Measurements from ENCODE around the gene VAV2. TPM values are rescaled to one million over a fixed set of nuclear protein-coding genes. Genes with fewer than 3 reads are reported as not detected.
A peak's percentile ranks its signal among the peaks of the same experiment; 100 is the strongest.

VAV2 gene
- total RNA-seq, 1 donor from 2014 or later = 34.6 TPM

DNA sequence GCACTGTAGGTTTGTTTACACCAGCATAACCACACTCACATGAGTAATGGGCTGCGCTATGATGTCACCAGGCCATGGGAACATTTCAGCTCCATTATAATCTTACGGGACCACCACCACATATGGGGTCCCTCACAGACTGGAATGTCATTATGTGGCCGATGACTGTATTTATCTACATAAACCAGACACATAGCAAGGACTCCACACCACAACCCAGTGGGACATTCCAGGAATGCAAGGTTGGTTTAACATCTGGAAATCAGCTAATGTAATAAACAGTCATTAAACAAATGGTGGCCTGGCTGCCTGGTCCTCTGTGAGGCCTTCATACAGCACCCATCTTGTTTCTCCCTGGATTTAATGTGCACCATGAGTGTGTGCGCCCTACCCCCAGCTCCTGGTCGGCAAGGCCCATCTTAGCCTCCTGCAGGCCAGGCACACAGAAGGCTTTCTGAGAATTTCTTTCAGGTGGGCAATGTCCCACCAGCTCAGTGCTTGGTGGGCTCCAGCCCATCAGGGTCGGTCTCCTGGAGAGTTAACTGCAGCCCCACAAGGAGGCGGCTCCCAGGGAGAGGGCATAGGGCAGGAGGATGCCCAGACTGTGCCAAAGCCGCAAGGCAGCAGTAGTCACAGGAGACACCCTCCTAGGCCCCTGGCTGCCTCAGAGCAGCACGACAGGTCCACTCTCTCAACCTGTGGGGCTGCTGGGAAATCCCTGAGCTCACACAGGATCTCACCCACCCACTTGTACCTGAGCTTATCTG lies 218.1 kb downstream of the VAV2 start:
- ATAC-seq = no peak
- no peaks in the 10 kb centered on the region for H3K4me1 ChIP-seq
- intact Hi-C loops (cut with DNase I) = no loop called here
- H3K27me3 ChIP-seq = no peaks in the 10 kb centered on the region
- H3K36me3 ChIP-seq = peaks cover 45% of the 10 kb centered on the region
- no peak overlapping the region for H3K27ac ChIP-seq
- TF ChIP-seq, protein P1, sequence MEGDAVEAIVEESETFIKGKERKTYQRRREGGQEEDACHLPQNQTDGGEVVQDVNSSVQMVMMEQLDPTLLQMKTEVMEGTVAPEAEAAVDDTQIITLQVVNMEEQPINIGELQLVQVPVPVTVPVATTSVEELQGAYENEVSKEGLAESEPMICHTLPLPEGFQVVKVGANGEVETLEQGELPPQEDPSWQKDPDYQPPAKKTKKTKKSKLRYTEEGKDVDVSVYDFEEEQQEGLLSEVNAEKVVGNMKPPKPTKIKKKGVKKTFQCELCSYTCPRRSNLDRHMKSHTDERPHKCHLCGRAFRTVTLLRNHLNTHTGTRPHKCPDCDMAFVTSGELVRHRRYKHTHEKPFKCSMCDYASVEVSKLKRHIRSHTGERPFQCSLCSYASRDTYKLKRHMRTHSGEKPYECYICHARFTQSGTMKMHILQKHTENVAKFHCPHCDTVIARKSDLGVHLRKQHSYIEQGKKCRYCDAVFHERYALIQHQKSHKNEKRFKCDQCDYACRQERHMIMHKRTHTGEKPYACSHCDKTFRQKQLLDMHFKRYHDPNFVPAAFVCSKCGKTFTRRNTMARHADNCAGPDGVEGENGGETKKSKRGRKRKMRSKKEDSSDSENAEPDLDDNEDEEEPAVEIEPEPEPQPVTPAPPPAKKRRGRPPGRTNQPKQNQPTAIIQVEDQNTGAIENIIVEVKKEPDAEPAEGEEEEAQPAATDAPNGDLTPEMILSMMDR (IDR thresholded peaks at IDR 0.05) = no peak
- H3K9me3 ChIP-seq = no peaks in the 10 kb centered on the region
- H3K4me3 ChIP-seq = no peak overlapping the region
- DNase-seq = no peak

DNA sequence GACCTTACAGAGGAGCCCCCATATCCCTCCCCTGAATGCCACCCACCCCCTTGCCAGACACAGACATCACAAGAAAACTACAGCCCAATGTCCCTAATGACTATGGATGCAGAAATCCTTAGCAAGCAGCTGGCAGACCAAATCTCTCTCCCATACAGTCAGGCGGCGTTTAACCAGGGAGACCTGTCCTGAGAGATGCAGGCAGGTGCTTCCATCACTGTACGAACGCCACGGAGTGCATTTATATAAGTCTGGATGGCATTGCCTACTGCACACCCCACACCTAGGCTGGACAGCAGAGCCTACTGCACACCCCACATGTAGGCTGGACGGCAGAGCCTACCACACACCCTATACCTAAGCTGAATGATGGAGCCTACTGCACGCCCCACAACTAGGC lies 219.5 kb downstream of the VAV2 start:
- Histone ChIP-seq H3K36me3 (peaks cover 48% of the 10 kb centered on the region), H3K4me1 (no peaks in the 10 kb centered on the region), H3K9me3 (no peaks in the 10 kb centered on the region), H3K4me3 (no peak overlapping the region), H3K27me3 (no peaks in the 10 kb centered on the region), H3K27ac (no peak overlapping the region)
- TF ChIP-seq, protein P1 (IDR thresholded peaks at IDR 0.05) = no peak
- intact Hi-C loops (cut with DNase I) = no loop called here
- ATAC-seq = no peak
- no peak for DNase-seq

DNA sequence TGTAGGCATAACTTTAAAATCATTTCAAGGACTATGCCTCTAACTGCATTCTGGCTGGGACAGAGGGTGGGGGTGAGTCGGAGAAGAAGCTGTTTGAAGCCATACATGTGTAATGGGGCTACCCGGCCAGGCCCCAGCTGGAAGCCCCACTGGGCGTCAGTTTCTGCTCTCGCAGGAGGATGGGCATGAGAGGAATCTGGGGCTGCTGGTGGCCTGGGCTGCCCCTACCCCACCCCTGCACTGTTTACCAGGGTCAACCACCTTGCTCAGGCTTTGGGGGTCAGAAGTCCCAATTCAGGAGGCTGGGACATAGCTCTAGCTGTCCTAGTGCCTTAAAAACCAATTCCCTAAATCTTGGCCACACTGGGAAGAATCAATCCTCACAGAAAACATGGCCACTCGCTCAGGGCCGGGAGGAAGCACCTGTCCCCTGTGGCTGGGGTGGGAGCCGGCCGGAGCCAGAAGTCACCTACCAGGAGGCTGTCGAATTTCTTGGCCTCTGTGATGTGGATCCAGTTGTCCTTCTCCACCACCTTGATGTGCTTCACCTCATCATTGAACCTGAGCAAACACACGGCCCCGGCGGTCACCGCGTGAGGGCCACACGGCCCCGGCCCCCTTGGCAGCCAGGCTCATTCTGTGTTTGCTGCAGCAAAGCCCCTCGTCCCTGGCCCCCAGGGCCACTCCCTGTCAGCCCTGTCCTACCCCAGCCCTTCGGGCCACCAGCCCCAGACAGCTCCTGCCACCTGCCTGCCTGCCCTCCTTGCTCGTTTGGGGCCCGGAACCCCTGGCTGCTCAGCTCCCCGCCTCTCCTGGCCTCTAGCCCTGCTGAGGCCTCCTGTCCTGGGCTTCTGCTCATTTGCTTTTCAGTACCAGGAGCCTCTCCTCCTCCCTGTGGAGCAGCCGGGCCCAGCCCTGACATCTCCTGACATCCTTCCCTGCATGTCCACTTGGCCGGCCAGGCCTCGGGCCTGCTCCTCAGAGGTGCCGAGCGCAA lies 220.3 kb downstream of the VAV2 start:
- Histone ChIP-seq H3K27ac (no peak overlapping the region), H3K36me3 (peaks cover 50% of the 10 kb centered on the region), H3K4me1 (no peaks in the 10 kb centered on the region), H3K9me3 (peaks cover 6% of the 10 kb centered on the region), H3K27me3 (no peaks in the 10 kb centered on the region), H3K4me3 (no peak overlapping the region)
- ATAC-seq = no peak
- TF ChIP-seq, protein P1 (IDR thresholded peaks at IDR 0.05) = no peak
- intact Hi-C loops (cut with DNase I) = no loop called here
- DNase-seq = peak; percentile 62

DNA sequence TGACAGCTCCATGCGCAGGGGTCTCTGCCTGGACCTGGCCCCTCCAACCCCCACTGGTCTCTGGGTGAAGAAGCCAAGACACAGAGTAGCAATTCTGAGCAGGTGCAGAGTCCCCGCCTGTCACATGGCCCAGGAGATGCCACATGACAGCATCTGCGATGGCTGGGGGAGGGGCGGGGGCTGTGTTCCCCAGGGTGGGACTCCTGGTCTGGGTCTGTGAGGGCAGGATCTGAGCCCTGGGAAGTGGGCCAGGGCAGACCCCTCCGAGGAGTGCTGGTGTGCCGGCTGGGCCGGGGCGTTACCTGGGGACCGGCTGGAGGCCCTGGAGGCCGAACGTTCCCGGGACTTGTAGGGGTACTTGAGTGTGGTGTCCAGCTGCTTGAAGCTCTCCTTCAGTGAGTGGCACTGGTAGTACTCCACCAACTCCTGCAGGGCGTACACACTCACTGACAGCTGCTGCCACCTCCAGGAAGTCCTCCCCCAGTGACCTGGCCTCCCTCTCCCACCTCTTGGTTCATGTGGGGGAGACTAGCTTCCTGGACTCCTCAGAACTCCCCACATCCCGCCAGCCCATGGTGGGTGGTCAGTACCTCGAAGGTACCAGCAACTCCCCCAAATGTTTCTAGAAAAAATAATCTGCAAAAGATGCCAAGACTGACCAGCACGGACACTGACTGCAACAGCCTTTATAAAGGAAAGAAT lies 221.9 kb downstream of the VAV2 start:
- DNase-seq (peak; percentile 61), ATAC-seq (peak; percentile 7)
- Histone ChIP-seq H3K36me3 (peaks cover 48% of the 10 kb centered on the region), H3K4me1 (no peaks in the 10 kb centered on the region), H3K9me3 (peaks cover 7% of the 10 kb centered on the region), H3K27me3 (no peaks in the 10 kb centered on the region), H3K4me3 (no peak overlapping the region), H3K27ac (no peak overlapping the region)
- intact Hi-C loops (cut with DNase I) = no loop called here
- TF ChIP-seq, protein P1 (IDR thresholded peaks at IDR 0.05) = no peak

DNA sequence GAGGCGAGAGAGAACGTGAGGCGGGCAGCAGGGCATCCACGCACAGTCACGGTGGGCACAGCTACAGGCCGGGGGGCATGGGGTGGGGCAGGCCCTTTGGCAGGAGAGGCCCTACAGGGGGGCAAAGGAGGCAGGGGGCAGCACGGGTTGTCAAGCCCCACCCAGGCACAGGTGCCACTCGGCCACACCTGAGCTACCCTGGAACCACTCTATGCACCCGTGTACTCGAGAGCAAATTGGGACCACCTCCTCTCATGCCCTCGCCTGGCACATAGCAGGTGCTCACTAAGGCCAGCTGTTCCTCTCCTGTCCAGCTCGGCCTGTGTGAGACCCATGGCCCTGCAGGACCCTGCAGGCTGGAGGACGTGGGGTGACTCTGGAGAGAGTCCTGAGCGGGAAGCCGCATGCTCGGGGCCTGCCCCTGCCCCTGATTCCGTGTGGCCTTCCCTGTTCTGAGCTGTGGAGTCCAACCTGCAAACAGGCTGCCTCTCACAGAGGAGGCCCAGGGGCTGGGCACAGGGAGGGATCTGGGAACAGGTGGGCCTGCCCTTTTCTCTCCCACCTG lies 222.5 kb downstream of the VAV2 start:
- Histone ChIP-seq H3K27ac (no peak overlapping the region), H3K9me3 (peaks cover 7% of the 10 kb centered on the region), H3K4me3 (no peak overlapping the region), H3K4me1 (no peaks in the 10 kb centered on the region), H3K36me3 (peaks cover 41% of the 10 kb centered on the region), H3K27me3 (no peaks in the 10 kb centered on the region)
- ATAC-seq (peak; percentile 34), DNase-seq (peak; percentile 57)
- intact Hi-C loops (cut with DNase I) = no loop called here
- TF ChIP-seq, protein P1 (IDR thresholded peaks at IDR 0.05) = no peak
